AG09319 (cell line): Measurements from ENCODE around the gene TES.

Experiments
- DNase-seq: peaks from one replicate; pipeline ENCODE4 v3.0.0-alpha.2; 2010; ENCODE audit warnings: low read depth; ENCODE audit errors: extremely low read depth
- TF ChIP-seq, protein P1 (sequence below): IDR thresholded peaks from 2 replicates; pipeline ENCODE4 v1.5.1; 2011; ENCODE audit warnings: low read depth, mild to moderate bottlenecking, inconsistent platforms, low read length, moderate library complexity

The TES gene, protein sequence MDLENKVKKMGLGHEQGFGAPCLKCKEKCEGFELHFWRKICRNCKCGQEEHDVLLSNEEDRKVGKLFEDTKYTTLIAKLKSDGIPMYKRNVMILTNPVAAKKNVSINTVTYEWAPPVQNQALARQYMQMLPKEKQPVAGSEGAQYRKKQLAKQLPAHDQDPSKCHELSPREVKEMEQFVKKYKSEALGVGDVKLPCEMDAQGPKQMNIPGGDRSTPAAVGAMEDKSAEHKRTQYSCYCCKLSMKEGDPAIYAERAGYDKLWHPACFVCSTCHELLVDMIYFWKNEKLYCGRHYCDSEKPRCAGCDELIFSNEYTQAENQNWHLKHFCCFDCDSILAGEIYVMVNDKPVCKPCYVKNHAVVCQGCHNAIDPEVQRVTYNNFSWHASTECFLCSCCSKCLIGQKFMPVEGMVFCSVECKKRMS

DNA sequence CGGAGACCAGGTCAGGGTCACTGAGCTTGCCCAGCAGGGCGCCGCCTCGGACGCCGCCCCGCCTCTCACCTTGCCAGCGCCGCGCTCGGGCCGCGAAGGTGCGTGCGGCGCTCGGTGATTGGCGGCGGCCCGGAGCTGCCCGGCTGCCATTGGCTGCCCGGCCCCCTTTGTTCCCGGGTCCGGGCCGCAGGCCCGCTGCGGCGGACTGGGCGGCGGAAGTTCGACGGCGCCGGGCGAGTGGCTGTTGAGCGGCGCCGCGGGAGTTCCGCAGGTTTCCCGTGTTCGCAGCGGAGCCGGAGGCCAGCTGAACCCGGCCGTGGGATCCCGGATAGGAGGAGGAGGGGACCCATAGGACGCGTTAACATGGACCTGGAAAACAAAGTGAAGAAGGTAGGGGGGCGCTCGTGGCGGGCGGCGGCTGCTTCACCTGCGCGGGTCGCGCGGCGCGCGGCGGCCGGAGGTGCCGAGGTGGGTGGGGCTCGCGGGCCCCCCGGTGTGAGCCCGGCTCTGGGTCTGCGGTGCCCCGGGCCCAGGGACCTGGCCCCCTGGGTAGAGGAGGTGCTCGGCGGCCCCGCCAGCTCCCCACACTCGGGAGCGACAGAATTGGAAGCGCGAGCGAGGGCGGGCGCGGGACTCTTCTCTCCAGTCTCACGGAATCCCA, at the start of gene TES:
TSS of gene TES (plus strand) at position 195 of the 661 bp plus-strand sequence. CDS start at position 364, 169 bp downstream.
- DNase-seq, result no peak
- TF ChIP-seq, protein P1, sequence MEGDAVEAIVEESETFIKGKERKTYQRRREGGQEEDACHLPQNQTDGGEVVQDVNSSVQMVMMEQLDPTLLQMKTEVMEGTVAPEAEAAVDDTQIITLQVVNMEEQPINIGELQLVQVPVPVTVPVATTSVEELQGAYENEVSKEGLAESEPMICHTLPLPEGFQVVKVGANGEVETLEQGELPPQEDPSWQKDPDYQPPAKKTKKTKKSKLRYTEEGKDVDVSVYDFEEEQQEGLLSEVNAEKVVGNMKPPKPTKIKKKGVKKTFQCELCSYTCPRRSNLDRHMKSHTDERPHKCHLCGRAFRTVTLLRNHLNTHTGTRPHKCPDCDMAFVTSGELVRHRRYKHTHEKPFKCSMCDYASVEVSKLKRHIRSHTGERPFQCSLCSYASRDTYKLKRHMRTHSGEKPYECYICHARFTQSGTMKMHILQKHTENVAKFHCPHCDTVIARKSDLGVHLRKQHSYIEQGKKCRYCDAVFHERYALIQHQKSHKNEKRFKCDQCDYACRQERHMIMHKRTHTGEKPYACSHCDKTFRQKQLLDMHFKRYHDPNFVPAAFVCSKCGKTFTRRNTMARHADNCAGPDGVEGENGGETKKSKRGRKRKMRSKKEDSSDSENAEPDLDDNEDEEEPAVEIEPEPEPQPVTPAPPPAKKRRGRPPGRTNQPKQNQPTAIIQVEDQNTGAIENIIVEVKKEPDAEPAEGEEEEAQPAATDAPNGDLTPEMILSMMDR, result no peak

DNA sequence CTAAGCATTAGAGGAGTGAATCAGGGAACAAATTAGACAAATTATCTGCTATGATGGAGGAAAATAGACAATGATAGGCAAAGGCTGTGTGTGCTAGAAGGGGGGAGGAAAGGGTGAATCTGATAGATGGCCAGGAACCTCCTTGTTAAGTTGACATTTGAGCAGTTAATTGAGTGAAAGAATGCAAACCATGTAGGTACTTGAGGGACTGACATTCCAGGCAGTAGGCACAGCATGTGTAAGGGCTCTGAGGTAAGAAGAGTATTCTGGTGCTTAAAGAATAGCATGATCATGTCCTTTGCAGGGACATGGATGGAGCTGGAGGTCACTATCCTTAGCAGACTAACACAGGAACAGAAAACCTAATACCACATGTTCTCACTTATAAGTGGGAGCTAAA, 48.6 kb upstream of the TES start:
- TF ChIP-seq, protein P1, result no peak
- no peak for DNase-seq

DNA sequence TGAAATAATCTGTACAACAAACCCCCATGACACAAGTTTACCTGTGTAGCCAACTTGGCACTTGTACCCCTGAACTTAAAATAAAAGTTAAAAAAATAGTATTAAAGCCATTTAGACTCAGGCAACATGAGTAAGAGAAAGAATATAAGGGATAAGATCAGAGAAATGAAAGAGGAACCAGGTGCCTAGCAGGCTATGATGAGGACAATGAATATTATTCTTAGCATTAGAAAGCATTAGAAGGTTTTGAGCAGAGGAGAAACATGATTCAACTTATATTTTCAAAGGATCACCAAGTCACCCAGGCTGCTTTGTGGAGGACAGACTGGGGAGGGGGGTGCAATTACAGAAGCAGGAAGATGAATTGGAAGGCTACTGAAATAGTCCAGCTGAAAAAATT, 48.1 kb upstream of the TES start:
- TF ChIP-seq, protein P1, result no peak
- DNase-seq, result no peak

DNA sequence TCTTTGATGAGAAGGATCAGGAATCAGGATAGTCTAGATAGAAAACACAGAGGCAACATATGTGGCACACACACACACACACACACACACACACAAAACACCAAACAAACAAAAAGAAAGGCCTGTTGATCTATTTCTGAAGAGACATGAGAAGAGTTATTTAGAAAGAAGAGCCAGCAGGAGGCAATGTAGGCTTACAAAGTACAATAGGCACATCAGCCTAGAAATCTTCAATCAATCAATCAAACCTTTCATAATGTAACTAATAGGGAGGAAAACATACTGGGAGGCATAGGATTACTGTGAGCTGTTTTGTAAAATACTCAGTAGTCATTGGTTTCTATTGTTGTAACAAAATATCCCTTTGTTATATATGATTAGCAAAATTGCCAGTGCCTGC, 47.3 kb upstream of the TES start:
- no peak for DNase-seq
- TF ChIP-seq, protein P1, result no peak

DNA sequence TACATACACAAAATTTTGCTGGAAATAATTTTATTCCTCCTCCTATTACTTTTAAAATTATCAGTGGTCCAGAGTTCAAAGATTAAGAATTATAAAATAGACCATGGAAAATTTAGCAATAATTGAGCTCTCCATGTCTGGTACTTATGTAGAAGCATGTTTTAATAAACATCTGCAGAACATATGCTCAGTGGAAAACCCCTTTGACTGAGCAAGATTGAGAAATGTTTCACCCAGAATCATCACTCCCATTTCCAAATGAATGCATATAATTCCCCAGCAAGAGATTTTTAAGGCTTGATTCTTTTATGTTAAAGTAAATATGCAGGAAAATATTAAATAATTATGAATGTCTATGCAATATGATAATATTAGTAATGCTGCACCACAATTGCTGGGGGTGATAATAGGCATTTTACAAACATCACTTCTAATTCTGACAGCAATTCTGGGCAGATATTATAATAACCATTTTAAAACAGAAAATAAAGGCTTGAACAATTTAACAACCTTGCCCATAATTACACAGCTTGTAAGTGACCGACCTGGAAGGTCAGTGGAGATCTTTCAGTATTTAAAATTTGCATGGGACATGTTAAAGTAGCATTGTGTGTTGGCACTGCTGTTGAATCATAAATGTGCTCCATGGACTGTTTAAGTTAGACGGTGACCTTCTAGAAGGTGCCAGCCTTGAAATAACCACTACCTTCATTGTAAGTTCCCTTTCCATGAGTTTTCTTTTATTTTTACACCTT, 45.6 kb upstream of the TES start:
- no peak for DNase-seq
- TF ChIP-seq, protein P1, result no peak

DNA sequence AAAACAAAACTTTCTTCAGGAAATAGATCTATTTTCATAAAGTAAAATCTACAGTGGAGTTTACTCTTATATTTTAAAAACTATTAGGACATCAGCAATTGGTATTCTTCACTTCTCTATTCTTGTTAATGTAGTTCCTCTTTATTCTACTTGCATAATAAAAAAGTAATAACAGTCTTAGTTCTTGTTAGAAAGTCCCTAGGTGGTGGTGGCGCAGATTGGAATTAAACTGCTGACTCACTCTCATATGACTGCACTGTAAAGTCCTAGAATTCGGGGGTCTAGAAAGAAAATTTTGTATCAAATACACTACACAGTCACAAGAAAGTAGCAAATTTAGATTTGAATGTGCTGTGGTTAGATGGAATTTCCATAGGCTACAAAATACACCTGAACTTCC, 44.6 kb upstream of the TES start:
- TF ChIP-seq, protein P1, result no peak
- DNase-seq, result no peak
